A673 (cell line): ENCODE data around the gene ZNHIT1.

ENCODE experiments used
- CTCF ChIP-seq: fragments of 300-800, 200-600 bp; sonication (generic); conservative IDR thresholded peaks from 2 replicates; pipeline ENCODE4 v1.5.1; 2017; ENCODE audit warnings: low read depth, mild to moderate bottlenecking, antibody characterized with exemption, low read length, moderate library complexity, mixed read lengths
- EZH2 ChIP-seq: fragments of 200-600 bp; sonication (generic); IDR thresholded peaks from 2 replicates; pipeline ENCODE4 v1.6.1; 2017; ENCODE audit warnings: borderline replicate concordance, low read depth, mild to moderate bottlenecking, mixed read lengths, antibody characterized with exemption, low read length; ENCODE audit not compliant: poor library complexity, severe bottlenecking

- TF ChIP-seq CTCF = no peak
- TF ChIP-seq EZH2 = no peak
Measured at GRCh38 chr7:101172854-101173751, 44.9 kb upstream of the ZNHIT1 start.
